Measurements from ENCODE around the gene NENF.

GRCh38 chr1:212415107-212415841, 17.4 kb upstream of the NENF start:
- TF ChIP-seq CTCF (conservative IDR thresholded peaks at IDR 0.05; ENCODE audit: low read length) (no peak), EZH2phosphoT487 (IDR thresholded peaks at IDR 0.05; ENCODE audit: borderline replicate concordance) (no peak)
